OCI-LY7 (cell line): ENCODE results near the gene ABHD13. TPM values are rescaled to one million over a fixed set of nuclear protein-coding genes. Genes with fewer than 3 reads are reported as not detected.

Experiments
- BruUV-seq: library from RNA; stranded (reverse); fragments of 400-500 nt; replicated peaks from 2 replicates; lab custom pipeline; 2021; lab: Mats Ljungman, UMichigan
- CTCF ChIA-PET: fragments of 300-600 bp; sonication (Branson Sonifier 250); formaldehyde crosslinking; loops from one replicate; lab custom pipeline; 2022; ENCODE audit warnings: antibody characterized with exemption; ENCODE audit not compliant: unreplicated experiment; lab: Charles Lee
- POLR2A ChIA-PET: fragments of 300-600 bp; sonication (Branson Sonifier 250); formaldehyde crosslinking; loops from one replicate; lab custom pipeline; 2022; ENCODE audit warnings: antibody characterized with exemption; lab: Charles Lee
- DNase-seq: peaks from one replicate; pipeline ENCODE4 v3.0.0-alpha.2; 2015; ENCODE audit warnings: low spot score
- H2AFZ ChIP-seq: fragments of 200-600 bp; sonication (generic), shearing (Covaris generic); 2 replicates; pipeline ENCODE4 v1.6.1; 2014; ENCODE audit warnings: mild to moderate bottlenecking, antibody characterized with exemption, low read length, moderate library complexity
- H3K27ac ChIP-seq: fragments of 200-600 bp; sonication (generic); 2 replicates; pipeline ENCODE4 v1.5.1; 2014; ENCODE audit warnings: mixed run types, low read depth, mild to moderate bottlenecking, moderate library complexity, low read length, inconsistent platforms; ENCODE audit not compliant: poor library complexity, severe bottlenecking
- H3K36me3 ChIP-seq: fragments of 200-600 bp; sonication (generic); 2 replicates; pipeline ENCODE4 v1.6.1; 2014; ENCODE audit warnings: mild to moderate bottlenecking, antibody characterized with exemption, low read length, moderate library complexity, mixed read lengths; ENCODE audit not compliant: insufficient read depth
- H3K4me1 ChIP-seq: fragments of 200-600 bp; sonication (generic); 2 replicates; pipeline ENCODE4 v1.5.1; 2014; ENCODE audit warnings: mild to moderate bottlenecking, low read length; ENCODE audit not compliant: insufficient read depth, poor library complexity, severe bottlenecking
- H3K4me2 ChIP-seq: fragments of 200-600 bp; sonication (generic); 2 replicates; pipeline ENCODE4 v1.6.1; 2014; ENCODE audit warnings: mild to moderate bottlenecking, low read length
- H3K4me3 ChIP-seq: fragments of 200-600 bp; sonication (generic); 2 replicates; pipeline ENCODE4 v1.5.1; 2014; ENCODE audit warnings: mild to moderate bottlenecking, low read depth, low read length; ENCODE audit not compliant: poor library complexity, severe bottlenecking
- H3K79me2 ChIP-seq: fragments of 200-600 bp; sonication (generic); 2 replicates; pipeline ENCODE4 v1.6.1; 2016; ENCODE audit warnings: low read depth, mild to moderate bottlenecking, low read length, moderate library complexity, mixed read lengths; ENCODE audit not compliant: insufficient read depth
- H3K9me2 ChIP-seq: fragments of 200-600 bp; sonication (generic); 2 replicates; pipeline ENCODE4 v1.6.1; 2016; ENCODE audit warnings: mild to moderate bottlenecking, low read length, mixed read lengths; ENCODE audit not compliant: insufficient read depth
- H3K9me3 ChIP-seq: fragments of 200-600 bp; sonication (generic); 2 replicates; pipeline ENCODE4 v1.6.1; 2014; ENCODE audit warnings: mild to moderate bottlenecking, mixed run types, low read length, mixed read lengths
- H4K20me1 ChIP-seq: fragments of 200-600 bp; sonication (generic); 2 replicates; pipeline ENCODE4 v1.6.1; 2014; ENCODE audit warnings: mild to moderate bottlenecking, antibody characterized with exemption, low read length, moderate library complexity, mixed read lengths; ENCODE audit not compliant: insufficient read depth
- EZH2phosphoT487 ChIP-seq: fragments of 200-600 bp; sonication (generic); IDR thresholded peaks from 2 replicates; pipeline ENCODE4 v1.6.1; 2018; ENCODE audit warnings: low read depth, borderline replicate concordance, mild to moderate bottlenecking, mixed run types, antibody characterized with exemption, low read length, moderate library complexity, mixed read lengths
- intact Hi-C: fragments of 100-400 bp; cut with micrococcal nuclease; formaldehyde crosslinking; loops from one replicate; pipeline ENCODE4 v1.10.0; 2022; ENCODE audit not compliant: unreplicated experiment
- total RNA-seq, 2 experiments: library from RNA; depleted of rRNA in 1 of 2; stranded (reverse); fragments of >200 nt in 1 of 2; shearing (Covaris generic) in 1 of 2; gene quantifications; 2 replicates each; pipeline ENCODE4 v1.2.3, GENCODE V29; 2014 to 2022
- TF ChIP-seq, protein P1 (sequence below): fragments of 200-600 bp; sonication (generic); conservative IDR thresholded peaks from 2 replicates; pipeline ENCODE4 v1.5.1; 2014; ENCODE audit warnings: mild to moderate bottlenecking, antibody characterized with exemption, low read length, moderate library complexity, mixed read lengths

Gene ABHD13
- total RNA-seq, 2 experiments from 2014 or later: 2.1 to 3.3 TPM

DNA sequence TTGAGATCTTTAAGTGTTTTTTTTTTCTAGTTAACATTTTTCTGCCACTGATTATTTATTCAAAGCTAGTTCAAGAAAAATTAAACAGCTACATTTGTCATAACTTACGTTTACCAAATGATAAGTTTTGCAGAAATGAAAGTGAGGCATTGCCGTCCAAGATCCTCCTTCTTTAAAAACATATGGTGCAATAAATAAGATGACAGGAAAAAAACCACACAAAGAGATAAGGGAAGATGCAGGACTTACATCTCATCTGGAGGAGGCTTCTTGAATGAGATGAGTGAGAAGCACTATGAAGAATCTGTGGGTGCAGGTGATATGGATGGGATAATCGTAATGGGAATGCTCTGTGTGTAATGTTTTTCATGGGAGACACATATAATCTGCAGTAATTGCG lies 63.7 kb downstream of the ABHD13 start:
- no peak overlapping the region for H2AFZ ChIP-seq
- no peaks in the 10 kb centered on the region for H3K36me3 ChIP-seq
- no peaks in the 10 kb centered on the region for H3K9me3 ChIP-seq
- no peak for TF ChIP-seq EZH2phosphoT487
- TF ChIP-seq, protein P1, sequence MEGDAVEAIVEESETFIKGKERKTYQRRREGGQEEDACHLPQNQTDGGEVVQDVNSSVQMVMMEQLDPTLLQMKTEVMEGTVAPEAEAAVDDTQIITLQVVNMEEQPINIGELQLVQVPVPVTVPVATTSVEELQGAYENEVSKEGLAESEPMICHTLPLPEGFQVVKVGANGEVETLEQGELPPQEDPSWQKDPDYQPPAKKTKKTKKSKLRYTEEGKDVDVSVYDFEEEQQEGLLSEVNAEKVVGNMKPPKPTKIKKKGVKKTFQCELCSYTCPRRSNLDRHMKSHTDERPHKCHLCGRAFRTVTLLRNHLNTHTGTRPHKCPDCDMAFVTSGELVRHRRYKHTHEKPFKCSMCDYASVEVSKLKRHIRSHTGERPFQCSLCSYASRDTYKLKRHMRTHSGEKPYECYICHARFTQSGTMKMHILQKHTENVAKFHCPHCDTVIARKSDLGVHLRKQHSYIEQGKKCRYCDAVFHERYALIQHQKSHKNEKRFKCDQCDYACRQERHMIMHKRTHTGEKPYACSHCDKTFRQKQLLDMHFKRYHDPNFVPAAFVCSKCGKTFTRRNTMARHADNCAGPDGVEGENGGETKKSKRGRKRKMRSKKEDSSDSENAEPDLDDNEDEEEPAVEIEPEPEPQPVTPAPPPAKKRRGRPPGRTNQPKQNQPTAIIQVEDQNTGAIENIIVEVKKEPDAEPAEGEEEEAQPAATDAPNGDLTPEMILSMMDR: no peak
- ChIA-PET POLR2A (interaction anchor here (0.6 kb wide), 1 partner anchor 458 kb away, joined by 4 read pairs; no protein-coding TSS in a partner anchor), CTCF (no interaction called here)
- H3K79me2 ChIP-seq: no peaks in the 10 kb centered on the region
- no peak overlapping the region for H3K4me2 ChIP-seq
- intact Hi-C loops: no loop called here
- no TSS peak for BruUV-seq
- H4K20me1 ChIP-seq: no peaks in the 10 kb centered on the region
- no peaks in the 10 kb centered on the region for H3K4me1 ChIP-seq
- H3K9me2 ChIP-seq: no peaks in the 10 kb centered on the region
- no peak overlapping the region for H3K27ac ChIP-seq
- H3K4me3 ChIP-seq: no peak overlapping the region
- DNase-seq: no peak

DNA sequence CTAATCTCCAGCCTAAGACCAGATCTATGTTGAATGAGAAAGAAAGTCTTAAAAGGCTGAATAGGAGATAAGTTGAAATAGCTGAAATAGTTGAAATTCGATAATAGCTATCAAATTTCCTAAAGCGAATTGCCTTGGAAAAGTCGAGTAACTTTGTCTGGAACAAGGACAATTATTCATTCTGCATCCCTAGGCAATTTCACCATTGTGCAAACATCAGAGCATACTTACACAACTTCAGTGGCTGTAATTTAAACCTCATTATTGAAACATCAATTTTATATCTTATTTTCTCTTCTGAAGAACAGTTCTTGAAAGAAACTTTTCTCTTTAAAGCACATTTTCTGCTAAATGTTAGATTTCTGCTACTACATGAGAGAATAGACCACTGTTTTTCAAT lies 64.9 kb downstream of the ABHD13 start:
- H3K9me3 ChIP-seq: no peaks in the 10 kb centered on the region
- TF ChIP-seq, protein P1: no peak
- TF ChIP-seq EZH2phosphoT487: no peak
- DNase-seq: no peak
- H4K20me1 ChIP-seq: no peaks in the 10 kb centered on the region
- H3K9me2 ChIP-seq: no peaks in the 10 kb centered on the region
- intact Hi-C loops: no loop called here
- no peak overlapping the region for H3K4me2 ChIP-seq
- CTCF ChIA-PET: no interaction called here
- BruUV-seq: no TSS peak
- POLR2A ChIA-PET: interaction anchor here (1.1 kb wide), 1 partner anchor 13 kb away, joined by 3 read pairs; no protein-coding TSS in a partner anchor
- no peaks in the 10 kb centered on the region for H3K36me3 ChIP-seq
- no peaks in the 10 kb centered on the region for H3K4me1 ChIP-seq
- H3K4me3 ChIP-seq: no peak overlapping the region
- H3K79me2 ChIP-seq: no peaks in the 10 kb centered on the region
- H3K27ac ChIP-seq: no peak overlapping the region
- no peak overlapping the region for H2AFZ ChIP-seq

Other genes starting within 250 kb of the ABHD13 start
- gene LIG4, start 2.9 kb upstream of the ABHD13 start, total RNA-seq (2014; rRNA removed; shearing (Covaris generic)): 10.1 and 11.0 TPM in 2 replicates
- gene LIG4, start 2.9 kb upstream of the ABHD13 start, total RNA-seq (2022): 15.1 and 22.7 TPM in 2 replicates
- 0.41 TPM in 1 of 2 replicates, not detected in the other for gene TNFSF13B, start 51.3 kb downstream of the ABHD13 start, total RNA-seq (2014; rRNA removed; shearing (Covaris generic))
- gene TNFSF13B, start 51.3 kb downstream of the ABHD13 start, total RNA-seq (2022): not detected in 2 replicates